Measurements from ENCODE around the gene CDH16. TPM values are rescaled to one million over a fixed set of nuclear protein-coding genes. Genes with fewer than 3 reads are reported as not detected.
A peak's percentile ranks its signal among the peaks of the same experiment; 100 is the strongest.

The CDH16 gene
- total and polyA plus RNA-seq, 2 donors (not counting 1 experiment from before 2014, with no cell fraction given), result not detected

DNA sequence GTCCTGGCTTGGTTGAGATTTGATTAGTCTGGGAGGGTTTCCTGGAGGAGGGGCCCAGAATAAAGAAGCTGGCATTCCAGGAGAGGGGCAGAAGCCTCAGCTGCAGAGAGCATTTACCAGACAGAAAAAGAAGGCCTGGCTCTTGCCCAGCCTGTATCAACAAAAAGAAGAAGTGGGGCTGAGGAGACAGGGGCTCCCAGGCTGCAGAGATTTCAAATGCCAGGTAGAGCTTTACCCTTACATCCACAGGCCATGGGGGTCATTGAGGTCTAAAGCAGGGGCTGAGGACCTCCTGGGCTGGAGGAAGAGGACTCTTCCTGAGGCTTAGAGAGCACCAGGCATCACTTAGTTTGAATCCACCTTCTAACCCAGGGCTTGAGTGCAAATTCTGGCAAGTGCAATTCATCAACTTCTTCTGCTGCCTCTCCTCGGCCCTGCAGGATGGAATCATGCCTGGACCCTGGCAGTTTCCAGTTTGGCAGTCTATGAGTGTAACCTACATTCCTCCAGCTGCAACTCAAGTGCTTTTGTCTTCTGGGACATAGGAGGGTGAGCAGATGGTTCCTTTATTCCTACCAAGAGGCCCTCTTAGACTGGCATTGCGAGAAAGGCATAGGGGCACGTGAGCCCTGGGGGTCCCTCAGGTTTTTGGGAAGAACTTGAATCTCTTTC, 59.2 kb downstream of the CDH16 start:
- no peaks in the 10 kb centered on the region for H3K4me1 ChIP-seq (ENCODE audit: control insufficient read depth, extremely low read depth, insufficient read depth, low read length)
- H3K9ac ChIP-seq (ENCODE audit: insufficient read depth, low read length), result no peak overlapping the region
- H4K20me1 ChIP-seq (ENCODE audit: control insufficient read depth, extremely low read depth, insufficient read depth, low read length), result no peaks in the 10 kb centered on the region
- TF ChIP-seq, protein P1, sequence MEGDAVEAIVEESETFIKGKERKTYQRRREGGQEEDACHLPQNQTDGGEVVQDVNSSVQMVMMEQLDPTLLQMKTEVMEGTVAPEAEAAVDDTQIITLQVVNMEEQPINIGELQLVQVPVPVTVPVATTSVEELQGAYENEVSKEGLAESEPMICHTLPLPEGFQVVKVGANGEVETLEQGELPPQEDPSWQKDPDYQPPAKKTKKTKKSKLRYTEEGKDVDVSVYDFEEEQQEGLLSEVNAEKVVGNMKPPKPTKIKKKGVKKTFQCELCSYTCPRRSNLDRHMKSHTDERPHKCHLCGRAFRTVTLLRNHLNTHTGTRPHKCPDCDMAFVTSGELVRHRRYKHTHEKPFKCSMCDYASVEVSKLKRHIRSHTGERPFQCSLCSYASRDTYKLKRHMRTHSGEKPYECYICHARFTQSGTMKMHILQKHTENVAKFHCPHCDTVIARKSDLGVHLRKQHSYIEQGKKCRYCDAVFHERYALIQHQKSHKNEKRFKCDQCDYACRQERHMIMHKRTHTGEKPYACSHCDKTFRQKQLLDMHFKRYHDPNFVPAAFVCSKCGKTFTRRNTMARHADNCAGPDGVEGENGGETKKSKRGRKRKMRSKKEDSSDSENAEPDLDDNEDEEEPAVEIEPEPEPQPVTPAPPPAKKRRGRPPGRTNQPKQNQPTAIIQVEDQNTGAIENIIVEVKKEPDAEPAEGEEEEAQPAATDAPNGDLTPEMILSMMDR (conservative IDR thresholded peaks at IDR 0.05 in 1 of 2, IDR thresholded peaks at IDR 0.05 in 1 of 2; ENCODE audit: low read depth in 1 of 2, low read length in 2 of 2), result no peak
- no peak for TF ChIP-seq EZH2 (IDR thresholded peaks at IDR 0.05; ENCODE audit: low read length, missing control alignments)
- no peak overlapping the region for H3K27ac ChIP-seq (ENCODE audit: insufficient read depth, low read length)
- DNase-seq (ENCODE audit: low read depth in 2 of 2), result no peak
- H3K79me2 ChIP-seq (ENCODE audit: control insufficient read depth, insufficient read depth, low read length), result no peaks in the 10 kb centered on the region
- H3K9me3 ChIP-seq (ENCODE audit: control insufficient read depth, insufficient read depth, low read depth, low read length), result no peaks in the 10 kb centered on the region
- H2AFZ ChIP-seq (ENCODE audit: low read length), result no peak overlapping the region
- H3K36me3 ChIP-seq (ENCODE audit: control insufficient read depth, insufficient read depth, low read length), result no peaks in the 10 kb centered on the region
- H3K4me3 ChIP-seq (replicated peaks in 1 of 4; ENCODE audit: control extremely low read depth in 1 of 4, insufficient read depth in 1 of 4, low read depth in 3 of 4, low read length in 4 of 4), result no peak overlapping the region
- no peaks in the 10 kb centered on the region for H3K27me3 ChIP-seq (ENCODE audit: control insufficient read depth, insufficient read depth, low read length)
- no peak overlapping the region for H3K4me2 ChIP-seq (ENCODE audit: extremely low read depth, insufficient read depth, low read length)

DNA sequence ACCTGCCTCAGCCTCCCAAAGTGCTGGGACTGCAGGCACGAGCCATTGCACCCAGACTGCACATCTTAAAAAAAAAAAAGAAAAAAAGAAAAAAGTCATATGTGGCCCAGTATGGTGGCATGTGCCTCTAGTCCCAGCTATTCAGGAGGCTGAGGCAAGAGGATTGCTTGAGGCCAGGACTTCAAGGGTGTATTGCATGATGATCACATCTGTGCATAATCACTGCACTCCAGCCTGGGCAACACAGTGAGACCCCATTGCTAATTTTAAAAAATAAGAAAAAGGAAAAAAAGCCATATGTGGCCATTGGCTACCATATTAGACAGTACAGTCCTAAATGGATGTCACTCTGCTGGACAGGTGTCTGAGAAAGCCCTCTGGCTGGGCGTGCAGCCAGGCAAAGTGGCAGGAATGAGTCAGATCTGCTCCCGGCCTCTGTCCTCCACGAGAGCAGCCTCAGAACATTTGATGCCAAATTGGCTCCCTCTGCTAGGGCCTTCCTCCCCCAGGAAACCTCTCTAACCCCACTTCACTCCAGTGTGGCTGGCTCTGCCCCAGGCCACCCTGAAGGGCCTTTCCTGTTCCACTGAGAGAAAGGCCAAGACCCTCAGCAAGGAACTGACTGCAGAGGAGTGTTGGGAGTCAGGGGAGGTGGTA, 59.8 kb downstream of the CDH16 start:
- Histone ChIP-seq H3K27me3 (ENCODE audit: control insufficient read depth, insufficient read depth, low read length) (no peaks in the 10 kb centered on the region), H3K4me2 (ENCODE audit: extremely low read depth, insufficient read depth, low read length) (no peak overlapping the region), H4K20me1 (ENCODE audit: control insufficient read depth, extremely low read depth, insufficient read depth, low read length) (no peaks in the 10 kb centered on the region), H3K79me2 (ENCODE audit: control insufficient read depth, insufficient read depth, low read length) (no peaks in the 10 kb centered on the region), H3K9ac (ENCODE audit: insufficient read depth, low read length) (no peak overlapping the region), H3K27ac (ENCODE audit: insufficient read depth, low read length) (no peak overlapping the region), H3K4me3 (replicated peaks in 1 of 4; ENCODE audit: control extremely low read depth in 1 of 4, insufficient read depth in 1 of 4, low read depth in 3 of 4, low read length in 4 of 4) (no peak overlapping the region), H3K9me3 (ENCODE audit: control insufficient read depth, insufficient read depth, low read depth, low read length) (no peaks in the 10 kb centered on the region), H3K4me1 (ENCODE audit: control insufficient read depth, extremely low read depth, insufficient read depth, low read length) (no peaks in the 10 kb centered on the region), H3K36me3 (ENCODE audit: control insufficient read depth, insufficient read depth, low read length) (no peaks in the 10 kb centered on the region), H2AFZ (ENCODE audit: low read length) (no peak overlapping the region)
- peak; percentile 28 to 67 for DNase-seq (ENCODE audit: low read depth in 2 of 2)
- TF ChIP-seq, protein P1 (conservative IDR thresholded peaks at IDR 0.05 in 1 of 2, IDR thresholded peaks at IDR 0.05 in 1 of 2; ENCODE audit: low read depth in 1 of 2, low read length in 2 of 2), result no peak
- TF ChIP-seq EZH2 (IDR thresholded peaks at IDR 0.05; ENCODE audit: low read length, missing control alignments), result no peak

Other genes starting within 250 kb of the CDH16 start
- 6.9 and 10.2 TPM in 2 replicates for gene CMTM4, start 222.1 kb downstream of the CDH16 start, total RNA-seq
- gene CMTM4, start 222.1 kb downstream of the CDH16 start, polyA plus RNA-seq, result 6.9 and 12.8 TPM in 2 replicates
- 115 and 173 TPM in 2 replicates for gene DYNC1LI2, start 167.3 kb downstream of the CDH16 start, total RNA-seq
- gene DYNC1LI2, start 167.3 kb downstream of the CDH16 start, polyA plus RNA-seq, result 78.5 and 83.3 TPM in 2 replicates
- under 0.01 and 0.17 TPM in 2 replicates for gene TERB1, start 117.3 kb downstream of the CDH16 start, total RNA-seq
- not detected in 2 replicates for gene TERB1, start 117.3 kb downstream of the CDH16 start, polyA plus RNA-seq
- gene NAE1, start 87.9 kb downstream of the CDH16 start, total RNA-seq, result 47.4 and 52.6 TPM in 2 replicates
- 59.7 TPM in 2 replicates for gene NAE1, start 87.9 kb downstream of the CDH16 start, polyA plus RNA-seq
- gene CA7, start 74.5 kb downstream of the CDH16 start, total RNA-seq, result not detected in 2 replicates
- gene CA7, start 74.5 kb downstream of the CDH16 start, polyA plus RNA-seq, result not detected in 2 replicates
- gene PDP2, start 38.4 kb downstream of the CDH16 start, total RNA-seq, result 7.7 and 11.6 TPM in 2 replicates
- 10.6 and 10.9 TPM in 2 replicates for gene PDP2, start 38.4 kb downstream of the CDH16 start, polyA plus RNA-seq
- 41.1 and 83.7 TPM in 2 replicates for gene RRAD, start 6.7 kb upstream of the CDH16 start, total RNA-seq
- 7.8 and 11.6 TPM in 2 replicates for gene RRAD, start 6.7 kb upstream of the CDH16 start, polyA plus RNA-seq
- 188 and 217 TPM in 2 replicates for gene CIAO2B, start 15.5 kb upstream of the CDH16 start, total RNA-seq
- 115 and 138 TPM in 2 replicates for gene CIAO2B, start 15.5 kb upstream of the CDH16 start, polyA plus RNA-seq
- gene CES2, start 16.6 kb upstream of the CDH16 start, total RNA-seq, result 38.0 and 47.6 TPM in 2 replicates
- gene CES2, start 16.6 kb upstream of the CDH16 start, polyA plus RNA-seq, result 22.9 and 26.9 TPM in 2 replicates
- gene CES3, start 42.4 kb upstream of the CDH16 start, total RNA-seq, result 0.77 and 1.3 TPM in 2 replicates
- 0.01 and 0.07 TPM in 2 replicates for gene CES3, start 42.4 kb upstream of the CDH16 start, polyA plus RNA-seq
- 2.1 TPM in 2 replicates for gene CES4A, start 69.7 kb upstream of the CDH16 start, total RNA-seq
- gene CES4A, start 69.7 kb upstream of the CDH16 start, polyA plus RNA-seq, result 1.3 and 2.3 TPM in 2 replicates
- 51.7 and 63.7 TPM in 2 replicates for gene CBFB, start 110.3 kb upstream of the CDH16 start, total RNA-seq
- gene CBFB, start 110.3 kb upstream of the CDH16 start, polyA plus RNA-seq, result 64.1 and 100 TPM in 2 replicates
- gene PHAF1, start 191.1 kb upstream of the CDH16 start, total RNA-seq, result 15.2 and 18.3 TPM in 2 replicates
- 21.5 and 23.0 TPM in 2 replicates for gene PHAF1, start 191.1 kb upstream of the CDH16 start, polyA plus RNA-seq
- gene B3GNT9, start 232.1 kb upstream of the CDH16 start, total RNA-seq, result 29.3 and 34.7 TPM in 2 replicates
- 23.2 and 29.6 TPM in 2 replicates for gene B3GNT9, start 232.1 kb upstream of the CDH16 start, polyA plus RNA-seq
- 18.0 and 20.8 TPM in 2 replicates for gene TRADD, start 241.0 kb upstream of the CDH16 start, total RNA-seq
- 5.8 and 7.6 TPM in 2 replicates for gene TRADD, start 241.0 kb upstream of the CDH16 start, polyA plus RNA-seq
- gene FBXL8, start 241.1 kb upstream of the CDH16 start, total RNA-seq, result 9.8 and 10.4 TPM in 2 replicates
- 2.4 and 4.0 TPM in 2 replicates for gene FBXL8, start 241.1 kb upstream of the CDH16 start, polyA plus RNA-seq
- 25.8 and 31.3 TPM in 2 replicates for gene HSF4, start 245.9 kb upstream of the CDH16 start, total RNA-seq
- gene HSF4, start 245.9 kb upstream of the CDH16 start, polyA plus RNA-seq, result 1.9 and 6.4 TPM in 2 replicates

Measured in fibroblast of lung (primary cell).